K562 (cell line): ENCODE measurements around the gene LYAR. TPM values are rescaled to one million over a fixed set of nuclear protein-coding genes. Genes with fewer than 3 reads are reported as not detected.
A peak's percentile ranks its signal among the peaks of the same experiment; 100 is the strongest.

Source experiments
- C11orf30 ChIP-seq: fragments of 450-650 bp; IDR thresholded peaks from 2 replicates; pipeline ENCODE4 v1.6.1; 2016; ENCODE audit warnings: low read depth, mild to moderate bottlenecking
- ETS1 ChIP-seq: conservative IDR thresholded peaks from 2 replicates; pipeline ENCODE4 v1.6.1; 2011; ENCODE audit warnings: low read depth, mild to moderate bottlenecking, low read length; ENCODE audit not compliant: control insufficient read depth
- FOXA3 ChIP-seq, 2 experiments: fragments of 450-650 bp in 1 of 2; sonication (generic) in 1 of 2; formaldehyde crosslinking; IDR thresholded peaks in 1 of 2; conservative IDR thresholded peaks in 1 of 2; 2 replicates each; pipeline versions ENCODE4 v1.4.0 to v1.8.0; 2020 to 2022; ENCODE audit warnings: mild to moderate bottlenecking in 2 of 2, missing genetic modification reagents in 1 of 2
- MAZ ChIP-seq, 2 experiments: fragments of 450-650 bp in 1 of 2; sonication (generic) in 1 of 2; formaldehyde crosslinking; IDR thresholded peaks in 1 of 2; conservative IDR thresholded peaks in 1 of 2; 2 replicates each; pipeline versions ENCODE4 v1.4.0 to v1.5.0; 2020; ENCODE audit warnings: mild to moderate bottlenecking in 1 of 2, missing genetic modification reagents in 1 of 2
- MNT ChIP-seq, 2 experiments: fragments of 450-650 bp; conservative IDR thresholded peaks; 2 replicates each; pipeline ENCODE4 v1.6.1; 2017; ENCODE audit warnings: mild to moderate bottlenecking in 2 of 2, moderate library complexity in 2 of 2
- PTRF ChIP-seq: fragments of 450-650 bp; IDR thresholded peaks from 2 replicates; pipeline ENCODE4 v1.6.1; 2016; ENCODE audit warnings: mild to moderate bottlenecking, missing genetic modification characterization, missing compliant biosample characterization
- RAD51 ChIP-seq: fragments of 450-650 bp; IDR thresholded peaks from 2 replicates; pipeline ENCODE4 v1.7.1; 2016; ENCODE audit warnings: low read depth, mild to moderate bottlenecking, borderline replicate concordance
- RBM22 ChIP-seq: fragments of 200-400 bp; formaldehyde crosslinking; IDR thresholded peaks from 2 replicates; pipeline ENCODE4 v1.6.1; 2018; ENCODE audit warnings: low read length, low read depth; ENCODE audit not compliant: poor library complexity, severe bottlenecking
- SP1 ChIP-seq: sonication (generic); formaldehyde crosslinking; IDR thresholded peaks from 2 replicates; pipeline ENCODE4 v1.8.1; 2022; ENCODE audit warnings: mild to moderate bottlenecking, missing genetic modification reagents
- TAF1 ChIP-seq: IDR thresholded peaks from 2 replicates; pipeline ENCODE4 v1.6.1; 2011; ENCODE audit warnings: mild to moderate bottlenecking, low read length, moderate library complexity; ENCODE audit not compliant: insufficient read depth, control insufficient read depth, severe bottlenecking; ENCODE audit errors: extremely low read depth
- TCF7 ChIP-seq: sonication (generic); IDR thresholded peaks from 2 replicates; pipeline ENCODE4 v1.6.1; 2016; ENCODE audit warnings: antibody characterized with exemption, borderline replicate concordance
- XRCC5 ChIP-seq: fragments of 200-400 bp; formaldehyde crosslinking; IDR thresholded peaks from 2 replicates; pipeline ENCODE4 v1.6.1; 2017; ENCODE audit warnings: low read depth, mild to moderate bottlenecking, low read length
- ZNF140 ChIP-seq: fragments of 250-450 bp; sonication (Bioruptor Pico); IDR thresholded peaks from 2 replicates; pipeline ENCODE4 v1.8.0; 2021; ENCODE audit warnings: moderate library complexity, mild to moderate bottlenecking, inconsistent platforms
- ZNF3 ChIP-seq: fragments of 250-450 bp; sonication (Bioruptor Pico); IDR thresholded peaks from 2 replicates; pipeline ENCODE4 v1.5.0; 2021; ENCODE audit warnings: mild to moderate bottlenecking, moderate library complexity
- ZNF551 ChIP-seq: fragments of 250-450 bp; sonication (Bioruptor Pico); IDR thresholded peaks from 2 replicates; pipeline ENCODE4 v1.5.0; 2021; ENCODE audit warnings: mild to moderate bottlenecking, moderate library complexity
- polyA plus RNA-seq, 8 experiments: library from polyadenylated mRNA; depleted of rRNA in 4 of 8; stranded (reverse) in 5 of 8; unstranded in 3 of 8; fragments of >200 nt; fragmentation: Nextera tagmentation in 2 of 8; fragmentation: Illumina TruSeq in 1 of 8; extraction: Ambion mirVana in 2 of 8; extraction: Trizol in 1 of 8; gene quantifications; 2 replicates each; pipeline versions ENCODE4 v1.2.1 to v1.2.3, GENCODE V29; 2011 to 2014; ENCODE audit warnings: inconsistent platforms in 1 of 8, missing spikeins in 1 of 8
- total RNA-seq, 7 experiments: library from RNA; depleted of rRNA in 6 of 7; stranded (reverse); fragments of >200 nt in 6 of 7; fragmentation: Illumina TruSeq in 2 of 7; extraction: Trizol in 2 of 7; gene quantifications; 2 replicates each; pipeline versions ENCODE4 v1.2.1 to v1.2.3, GENCODE V29; 2011 to 2021; ENCODE audit warnings: low replicate concordance in 1 of 7
- TF ChIP-seq, protein P1 (sequence below): sonication (generic); formaldehyde crosslinking; IDR thresholded peaks from 2 replicates; pipeline ENCODE4 v1.8.1; 2023; ENCODE audit warnings: mild to moderate bottlenecking, missing genetic modification reagents, moderate library complexity
- TF ChIP-seq, protein P2 (sequence below): fragments of 250-450 bp; sonication (Bioruptor Pico); IDR thresholded peaks from 2 replicates; pipeline ENCODE4 v1.4.0; 2020
- TF ChIP-seq, protein P3 (sequence below): sonication (generic); formaldehyde crosslinking; IDR thresholded peaks from 2 replicates; pipeline ENCODE4 v1.8.0; 2023; ENCODE audit warnings: mild to moderate bottlenecking, missing genetic modification reagents

The LYAR gene
- total and polyA plus RNA-seq, 9 of the 15 experiments (the other 6 are each of a cell fraction or from before 2014, with no cell fraction given) = 28.3 to 172 (median 127) TPM

DNA sequence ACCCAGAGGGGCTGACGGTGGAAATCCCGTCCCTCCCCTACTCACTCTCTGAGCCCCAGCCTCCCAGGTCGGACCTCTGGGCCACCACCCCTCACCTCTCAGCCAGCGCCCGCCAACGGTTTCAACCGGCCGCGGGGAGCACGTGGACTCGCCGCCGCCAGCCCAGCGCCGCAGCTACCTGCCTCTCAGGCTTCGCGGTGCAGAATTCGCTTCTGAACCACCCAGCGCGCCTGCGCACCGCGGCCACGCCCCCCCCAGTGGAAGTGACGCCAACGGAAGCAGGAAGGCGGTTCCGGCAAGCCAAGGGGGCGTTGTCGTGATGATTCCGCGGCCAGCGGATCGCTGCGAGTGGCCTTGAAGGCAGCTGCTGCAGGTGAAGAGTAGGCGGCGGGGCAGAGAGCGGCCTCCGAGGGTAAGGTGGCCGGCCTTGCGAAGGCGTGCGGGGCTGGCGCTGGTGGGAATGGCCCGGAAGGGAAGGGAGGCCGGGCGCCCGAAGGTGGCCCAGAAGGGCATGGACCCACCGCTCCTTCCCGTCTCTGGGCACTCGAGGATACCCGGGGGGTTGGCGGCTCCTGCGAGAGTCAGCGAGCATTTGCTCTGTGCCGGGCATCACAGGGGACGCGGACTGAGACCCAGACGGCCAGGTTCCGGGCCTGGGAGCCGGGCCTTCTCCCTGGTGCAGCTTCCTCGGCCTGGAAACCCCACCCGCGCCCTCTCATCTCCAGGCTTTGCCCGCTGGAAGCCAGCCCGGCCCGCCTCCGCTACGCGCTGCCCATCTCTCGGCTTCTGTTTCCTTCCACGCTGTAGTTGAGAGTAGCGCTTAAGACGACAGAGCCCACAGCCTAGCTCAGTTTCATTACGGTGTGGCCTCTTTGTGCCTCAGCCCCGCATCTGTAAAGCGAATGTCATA is at the start of gene LYAR, which contains the start of gene ZBTB49 (continued):
- TF ChIP-seq TCF7 = no peak
- TF ChIP-seq MNT (conservative IDR thresholded peaks at IDR 0.05) = peak; percentile 99
- no peak for TF ChIP-seq ZNF3 (CRISPR knock-in tag)
- peak; percentile 87 for TF ChIP-seq TAF1
- TF ChIP-seq ZNF140 (CRISPR knock-in tag) = no peak
- peak; percentile 83 for TF ChIP-seq SP1
- TF ChIP-seq, protein P1, sequence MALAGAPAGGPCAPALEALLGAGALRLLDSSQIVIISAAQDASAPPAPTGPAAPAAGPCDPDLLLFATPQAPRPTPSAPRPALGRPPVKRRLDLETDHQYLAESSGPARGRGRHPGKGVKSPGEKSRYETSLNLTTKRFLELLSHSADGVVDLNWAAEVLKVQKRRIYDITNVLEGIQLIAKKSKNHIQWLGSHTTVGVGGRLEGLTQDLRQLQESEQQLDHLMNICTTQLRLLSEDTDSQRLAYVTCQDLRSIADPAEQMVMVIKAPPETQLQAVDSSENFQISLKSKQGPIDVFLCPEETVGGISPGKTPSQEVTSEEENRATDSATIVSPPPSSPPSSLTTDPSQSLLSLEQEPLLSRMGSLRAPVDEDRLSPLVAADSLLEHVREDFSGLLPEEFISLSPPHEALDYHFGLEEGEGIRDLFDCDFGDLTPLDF (CRISPR knock-in tag) = no peak
- TF ChIP-seq, protein P2, sequence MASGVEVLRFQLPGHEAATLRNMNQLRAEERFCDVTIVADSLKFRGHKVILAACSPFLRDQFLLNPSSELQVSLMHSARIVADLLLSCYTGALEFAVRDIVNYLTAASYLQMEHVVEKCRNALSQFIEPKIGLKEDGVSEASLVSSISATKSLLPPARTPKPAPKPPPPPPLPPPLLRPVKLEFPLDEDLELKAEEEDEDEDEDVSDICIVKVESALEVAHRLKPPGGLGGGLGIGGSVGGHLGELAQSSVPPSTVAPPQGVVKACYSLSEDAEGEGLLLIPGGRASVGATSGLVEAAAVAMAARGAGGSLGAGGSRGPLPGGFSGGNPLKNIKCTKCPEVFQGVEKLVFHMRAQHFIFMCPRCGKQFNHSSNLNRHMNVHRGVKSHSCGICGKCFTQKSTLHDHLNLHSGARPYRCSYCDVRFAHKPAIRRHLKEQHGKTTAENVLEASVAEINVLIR (CRISPR knock-in tag) = peak; percentile 69
- TF ChIP-seq RAD51 = peak; percentile 46; the same call in 1 of the 2 replicates
- no peak for TF ChIP-seq RBM22
- TF ChIP-seq MAZ (CRISPR knock-in tag; conservative IDR thresholded peaks at IDR 0.05 in 1 of 2, IDR thresholded peaks at IDR 0.05 in 1 of 2) = peak in 1 of 2 experiments; percentile 16; a peak in 1 of 4 replicates
- TF ChIP-seq, protein P3, sequence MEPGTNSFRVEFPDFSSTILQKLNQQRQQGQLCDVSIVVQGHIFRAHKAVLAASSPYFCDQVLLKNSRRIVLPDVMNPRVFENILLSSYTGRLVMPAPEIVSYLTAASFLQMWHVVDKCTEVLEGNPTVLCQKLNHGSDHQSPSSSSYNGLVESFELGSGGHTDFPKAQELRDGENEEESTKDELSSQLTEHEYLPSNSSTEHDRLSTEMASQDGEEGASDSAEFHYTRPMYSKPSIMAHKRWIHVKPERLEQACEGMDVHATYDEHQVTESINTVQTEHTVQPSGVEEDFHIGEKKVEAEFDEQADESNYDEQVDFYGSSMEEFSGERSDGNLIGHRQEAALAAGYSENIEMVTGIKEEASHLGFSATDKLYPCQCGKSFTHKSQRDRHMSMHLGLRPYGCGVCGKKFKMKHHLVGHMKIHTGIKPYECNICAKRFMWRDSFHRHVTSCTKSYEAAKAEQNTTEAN (CRISPR knock-in tag) = no peak
- TF ChIP-seq ZNF551 = no peak
- no peak for TF ChIP-seq XRCC5
- TF ChIP-seq ETS1 = peak; percentile 82
- TF ChIP-seq FOXA3 (CRISPR knock-in tag; conservative IDR thresholded peaks at IDR 0.05 in 1 of 2, IDR thresholded peaks at IDR 0.05 in 1 of 2) = no peak; a peak in 1 of 4 replicates
- peak; percentile 70 for TF ChIP-seq C11orf30
- TF ChIP-seq PTRF (tag) = no peak
